ENCODE results near the gene TMSB10.

GRCh38 chr2:84900971-84901370, 4.5 kb upstream of the TMSB10 start:
- TF ChIP-seq CTCF (optimal IDR thresholded peaks at IDR 0.05 in 1 of 3, IDR thresholded peaks at IDR 0.05 in 1 of 3, conservative IDR thresholded peaks at IDR 0.05 in 1 of 3; ENCODE audit: extremely low read depth in 1 of 3, insufficient read depth in 2 of 3, low read length in 3 of 3) = no peak
- no peak for TF ChIP-seq EZH2 (IDR thresholded peaks at IDR 0.05; ENCODE audit: low read length)

All from keratinocyte (primary cell).